Activated CD4-positive, alpha-beta T cell treated with anti-CD3 and anti-CD28 coated beads for 48 hours (primary cell): ENCODE measurements around the gene GSTO1.

Source experiments
- DNase-seq: peaks from one replicate; pipeline ENCODE4 v3.0.0-alpha.2; 2020

Gene GSTO1

DNA sequence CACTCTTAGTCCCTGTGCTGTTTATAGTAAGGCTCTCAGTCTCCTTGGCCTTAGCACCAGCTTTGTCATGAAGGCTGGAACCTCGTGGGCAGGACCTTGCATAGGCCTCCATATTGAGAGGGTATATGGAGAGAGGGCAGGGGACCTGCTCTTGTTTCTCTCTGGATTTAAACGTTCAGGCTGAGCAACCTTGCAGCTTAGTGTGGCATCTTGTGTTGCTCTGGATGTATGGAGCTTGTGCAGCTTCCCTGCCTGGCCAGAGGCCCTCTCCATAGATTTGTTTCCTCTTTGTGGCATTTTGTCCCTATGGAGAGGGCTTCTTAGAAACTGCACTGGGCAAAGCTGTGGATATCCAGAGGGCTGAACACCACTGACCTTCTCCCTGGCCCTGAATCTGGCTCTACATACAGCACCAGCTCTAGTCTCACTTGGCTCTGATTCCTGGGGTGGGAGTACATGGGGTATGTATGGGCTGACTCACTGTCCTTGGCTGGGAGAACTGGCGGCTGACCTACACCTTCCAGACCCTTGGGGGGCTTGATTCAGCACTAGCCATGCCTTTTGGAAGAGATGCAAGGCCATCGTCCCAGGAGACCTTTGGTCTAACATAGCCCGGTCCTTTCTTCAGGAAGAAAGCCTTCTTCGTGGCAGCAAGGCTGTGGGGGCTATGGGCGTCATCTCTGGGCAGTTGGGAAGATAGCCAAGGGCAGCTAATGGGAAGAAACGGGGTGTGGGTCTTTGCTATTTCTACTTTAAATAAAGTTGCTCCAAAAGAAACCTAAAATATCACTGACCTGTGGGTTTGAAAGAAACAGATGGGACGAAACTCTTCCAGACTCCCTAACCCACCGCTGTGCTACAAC, 53.1 kb downstream of the GSTO1 start:
- no peak for DNase-seq

DNA sequence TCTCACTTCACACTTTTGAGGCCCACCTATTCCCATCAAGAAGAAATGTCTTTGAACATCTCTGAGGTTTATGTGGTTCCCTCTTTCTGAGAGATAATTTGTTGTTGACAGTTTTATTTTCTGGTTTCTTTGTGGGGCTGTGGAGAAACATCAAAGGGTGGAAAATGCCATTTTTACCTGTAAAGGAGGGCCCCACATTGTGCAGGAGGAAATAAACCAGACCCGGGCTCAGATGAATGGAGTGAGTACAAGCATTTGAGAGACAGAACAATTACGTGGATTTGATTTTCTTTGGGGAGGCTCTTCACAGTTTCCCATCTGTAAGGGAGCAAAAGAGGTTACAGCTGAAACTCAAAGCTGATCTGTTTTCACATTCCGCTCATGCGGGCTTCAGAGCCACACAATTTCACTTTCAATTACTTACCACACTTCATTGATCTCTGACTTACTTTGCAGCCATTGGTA, 53.8 kb downstream of the GSTO1 start:
- peak; percentile 46 for DNase-seq

DNA sequence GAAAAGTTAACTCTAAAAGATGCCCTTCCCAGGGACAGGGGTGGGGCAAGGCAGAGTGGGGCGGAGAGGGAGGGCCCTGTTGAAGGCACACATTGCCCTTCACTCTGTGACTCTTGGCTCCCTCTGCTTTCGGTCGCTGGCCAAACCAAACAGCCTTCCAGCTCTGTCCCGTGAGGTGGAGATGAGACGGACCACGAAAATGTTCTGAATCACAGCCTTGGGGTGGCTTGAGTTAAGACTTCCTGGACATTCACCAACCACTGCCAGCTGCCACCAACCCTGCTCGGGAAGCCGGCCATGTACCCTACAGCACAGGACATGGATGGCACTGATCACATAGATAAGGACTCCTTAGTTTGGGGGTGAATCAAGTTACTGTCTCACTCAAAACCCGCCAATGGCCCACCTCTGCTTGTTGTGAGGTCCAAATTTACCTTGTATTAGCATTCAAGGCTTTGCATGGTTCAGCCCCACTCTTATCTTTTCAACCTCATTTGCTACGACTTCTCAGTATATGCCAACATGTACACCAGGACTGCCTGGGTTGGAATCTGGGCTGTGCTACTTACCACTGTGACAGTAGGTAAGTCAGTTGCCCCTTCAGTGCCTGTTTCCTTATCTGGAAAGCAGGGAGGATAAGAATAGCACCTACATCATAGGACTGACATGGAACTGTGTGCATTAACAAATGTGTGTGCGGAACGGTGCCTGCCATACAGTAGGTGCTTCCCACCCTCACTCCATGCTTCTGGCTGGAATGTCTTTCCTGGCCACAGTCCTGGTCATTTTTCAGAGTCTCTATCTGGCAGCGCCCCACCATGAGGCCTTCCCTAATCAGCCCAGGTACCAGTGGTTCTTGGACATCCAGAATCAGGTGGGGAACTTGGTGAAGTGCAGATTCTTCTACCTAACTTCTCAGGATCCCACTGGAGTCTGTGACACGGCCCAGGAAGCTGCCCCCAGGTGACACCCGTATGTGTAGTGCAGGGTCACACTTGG, 55.6 kb downstream of the GSTO1 start:
- no peak for DNase-seq

DNA sequence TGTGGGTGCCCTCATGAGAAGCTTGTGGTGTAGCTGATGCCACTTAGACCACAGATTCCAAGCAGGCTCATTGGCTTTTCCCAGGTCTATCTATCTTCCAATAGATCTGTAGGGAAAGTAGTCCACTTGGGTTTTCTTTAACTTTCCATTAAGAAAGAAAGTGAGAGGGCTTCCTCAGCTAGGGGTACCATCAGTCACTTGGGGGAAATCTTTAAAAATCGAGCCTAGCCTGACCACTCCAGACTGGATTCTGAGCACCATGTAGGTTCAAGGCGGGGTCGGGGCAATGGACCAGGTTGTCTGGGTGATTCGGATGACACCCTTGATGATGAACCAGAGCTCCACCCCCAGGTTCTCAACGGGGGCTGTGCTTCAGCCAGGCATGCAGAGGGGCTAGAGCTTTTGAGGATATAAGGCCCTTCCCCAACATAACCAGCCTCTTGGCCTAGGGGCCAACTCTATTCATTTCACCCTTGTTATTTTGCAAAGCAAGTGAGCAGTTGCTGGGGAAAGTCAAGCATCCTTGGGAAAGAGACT, 56.6 kb downstream of the GSTO1 start:
- no peak for DNase-seq

DNA sequence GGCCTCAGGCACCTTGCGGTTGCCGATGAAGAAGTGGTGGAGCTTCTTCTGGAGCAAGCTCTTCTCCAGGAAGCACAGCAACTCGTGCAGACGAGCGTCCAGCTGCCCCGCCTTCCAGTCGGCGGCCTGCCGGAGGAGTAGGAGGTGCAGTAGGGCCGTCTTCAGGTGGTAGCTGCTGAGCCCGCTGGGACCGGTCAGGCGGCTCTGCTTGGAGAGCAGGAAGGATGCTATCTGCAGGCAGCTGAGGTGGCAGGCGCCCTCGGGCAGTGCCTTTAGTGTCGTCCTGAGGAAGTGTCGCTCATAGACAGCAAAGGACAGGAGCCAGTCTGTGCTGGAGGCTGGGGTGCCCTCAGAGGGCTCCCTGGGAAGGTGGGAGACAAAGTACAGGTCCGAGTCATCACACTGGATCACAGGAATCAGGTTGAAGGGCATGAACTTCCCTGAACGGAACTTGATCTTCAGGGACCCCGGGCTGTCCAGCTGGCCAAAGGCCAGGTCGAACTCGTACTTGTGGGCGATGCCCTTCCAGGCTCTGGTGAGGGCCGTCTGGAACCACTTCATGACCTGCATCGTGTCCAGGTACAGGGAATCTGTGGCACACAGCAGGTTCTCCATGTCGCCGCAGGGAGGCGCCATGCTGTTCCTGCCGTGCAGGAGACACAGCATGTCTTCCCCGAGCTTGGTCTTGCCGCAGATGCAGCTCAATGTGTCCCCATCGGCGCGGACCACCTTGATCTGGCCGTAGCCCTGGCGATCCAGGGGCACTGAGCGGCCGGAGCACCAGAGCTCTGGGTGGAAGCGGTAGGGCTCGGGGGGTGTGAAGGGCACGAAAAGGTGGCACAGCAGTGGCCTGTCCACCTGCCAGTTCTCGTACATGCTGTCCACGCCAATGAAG, 60.1 kb downstream of the GSTO1 start:
- no peak for DNase-seq

DNA sequence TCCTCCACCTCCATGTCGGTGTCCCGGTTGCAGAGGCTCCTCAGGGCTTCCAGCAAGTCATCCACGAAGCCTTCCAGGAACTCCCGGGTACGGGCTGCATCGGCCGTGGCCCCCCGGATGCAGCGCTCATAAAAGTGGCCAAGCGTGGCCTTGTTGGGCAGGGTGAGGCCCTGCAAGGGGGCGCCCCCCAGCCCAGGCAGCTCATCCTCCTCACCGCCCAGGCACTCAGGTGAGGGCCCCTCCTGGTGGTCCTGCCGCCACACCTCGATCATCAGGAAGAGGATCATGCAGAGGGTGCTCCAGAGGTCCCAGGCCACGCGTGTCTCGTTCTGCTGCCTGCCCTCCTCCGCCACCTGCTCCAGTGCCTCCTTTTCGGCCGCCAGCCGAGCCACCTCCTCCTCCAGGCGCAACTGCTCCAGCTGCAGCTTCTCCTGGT, 60.8 kb downstream of the GSTO1 start:
- DNase-seq, result no peak

DNA sequence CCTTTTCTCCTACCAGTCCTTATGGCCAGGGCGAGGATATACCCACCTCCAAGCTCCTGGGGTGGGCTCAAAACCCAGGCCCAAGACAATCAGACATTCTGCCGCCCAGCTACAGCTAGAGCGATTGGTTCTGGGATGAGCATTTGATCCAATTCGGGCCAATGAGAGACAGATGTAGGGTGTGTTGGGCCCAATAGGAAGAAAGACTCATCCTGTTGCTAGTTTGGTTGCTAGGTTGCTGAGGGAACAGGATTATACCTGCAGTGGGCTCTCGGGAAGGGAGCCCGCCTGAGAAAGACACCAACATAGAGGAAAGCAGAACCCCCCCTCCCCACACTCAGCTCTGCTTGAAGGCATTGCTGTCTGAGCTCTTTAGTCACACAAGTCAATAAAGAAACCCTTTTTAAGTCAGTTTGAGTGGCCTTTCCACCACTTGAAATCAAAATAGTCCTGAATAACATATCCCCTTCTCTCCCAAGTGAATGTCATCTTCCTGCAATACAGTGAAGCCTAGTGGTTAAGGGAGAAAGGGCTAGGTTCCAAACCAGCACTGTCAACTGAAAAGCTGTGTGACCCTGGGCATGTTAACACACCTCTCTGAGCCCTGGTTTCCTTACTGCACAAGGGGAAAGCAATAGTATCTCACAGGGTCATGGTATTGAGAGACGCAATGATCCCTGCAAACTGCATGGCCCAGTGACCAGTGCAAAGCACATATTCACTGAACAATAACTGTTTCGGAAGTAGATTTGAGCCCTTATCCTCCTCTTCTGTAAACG, 61.8 kb downstream of the GSTO1 start:
- DNase-seq, result no peak
